GM18951 (cell line): ENCODE results near the gene OGT.

Experiments used
- POLR2A ChIP-seq: IDR thresholded peaks from 4 replicates; pipeline ENCODE4 v1.6.1; 2011; ENCODE audit warnings: mild to moderate bottlenecking; ENCODE audit not compliant: insufficient read length, insufficient read depth; ENCODE audit errors: extremely low read depth
- in situ Hi-C: fragments of 300-500 bp; cut with MboI; formaldehyde crosslinking; loops from one replicate; pipeline ENCODE4 v1.12.0; 2022; ENCODE audit warnings: low sequenced_read_pairs, mixed read lengths, inconsistent platforms; ENCODE audit not compliant: unreplicated experiment

OGT gene

DNA sequence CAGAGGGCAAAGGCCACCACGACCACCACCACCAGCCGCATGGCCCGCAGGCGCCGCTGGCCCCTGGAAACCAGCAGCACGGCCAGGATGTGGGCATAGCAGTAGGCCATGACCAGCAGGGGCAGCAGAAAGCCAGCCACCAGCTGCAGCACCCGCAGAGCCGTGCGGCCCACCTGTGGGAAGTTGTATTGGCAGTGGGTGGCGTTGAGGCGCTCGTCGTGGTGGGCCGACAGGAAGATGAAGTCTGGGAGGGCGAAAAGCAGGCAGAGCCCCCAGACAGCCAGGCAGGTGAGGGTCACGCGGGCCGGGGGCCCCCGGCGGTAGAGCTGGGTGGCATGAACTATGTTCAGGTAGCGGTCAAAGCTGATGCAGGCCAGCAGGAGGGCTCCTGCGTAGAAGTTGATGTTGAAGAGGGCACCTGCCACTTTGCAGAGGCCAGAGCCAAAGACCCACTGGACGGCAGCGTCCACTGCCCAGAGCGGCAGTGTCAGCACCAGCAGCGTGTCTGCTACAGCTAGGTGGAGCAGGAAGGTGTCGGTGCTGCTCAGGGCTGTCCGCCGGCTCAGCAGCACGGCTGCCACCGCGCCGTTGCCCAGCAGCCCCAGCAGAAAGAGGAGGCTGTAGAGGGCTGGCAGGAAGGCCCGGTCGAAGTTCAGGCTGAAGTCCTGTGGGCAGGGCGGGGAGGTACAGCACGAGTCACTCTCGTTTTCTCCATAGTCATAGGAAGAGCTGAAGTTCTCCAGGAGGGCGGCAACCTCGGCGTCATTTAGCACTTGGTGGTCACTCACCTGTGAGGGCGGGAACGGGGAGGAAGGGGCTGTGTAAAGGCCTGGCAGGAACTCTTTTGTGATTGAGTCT, 84.0 kb downstream of the OGT start:
- in situ Hi-C loops, result no loop called here
- no peak for TF ChIP-seq POLR2A

DNA sequence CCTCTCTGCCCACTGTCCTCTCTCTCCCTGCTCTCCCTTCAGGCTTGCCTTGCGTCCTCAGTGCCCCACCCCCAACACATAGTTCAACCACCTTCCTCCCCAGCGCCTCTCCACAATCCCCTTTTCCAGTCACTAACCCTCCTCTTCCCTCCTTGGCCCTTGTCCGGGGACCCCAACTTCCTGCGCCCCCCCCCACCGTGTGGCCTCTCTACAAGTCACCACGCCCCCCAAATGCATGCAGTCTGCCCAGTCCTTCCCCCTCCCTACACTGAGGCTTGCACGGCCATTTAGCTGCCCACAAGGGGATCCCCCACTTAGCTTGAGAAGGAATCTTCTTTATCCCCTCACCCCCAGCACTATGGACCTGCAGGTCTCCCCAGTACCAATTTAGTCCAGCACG, 84.8 kb downstream of the OGT start:
- no peak for TF ChIP-seq POLR2A
- in situ Hi-C loops, result no loop called here

DNA sequence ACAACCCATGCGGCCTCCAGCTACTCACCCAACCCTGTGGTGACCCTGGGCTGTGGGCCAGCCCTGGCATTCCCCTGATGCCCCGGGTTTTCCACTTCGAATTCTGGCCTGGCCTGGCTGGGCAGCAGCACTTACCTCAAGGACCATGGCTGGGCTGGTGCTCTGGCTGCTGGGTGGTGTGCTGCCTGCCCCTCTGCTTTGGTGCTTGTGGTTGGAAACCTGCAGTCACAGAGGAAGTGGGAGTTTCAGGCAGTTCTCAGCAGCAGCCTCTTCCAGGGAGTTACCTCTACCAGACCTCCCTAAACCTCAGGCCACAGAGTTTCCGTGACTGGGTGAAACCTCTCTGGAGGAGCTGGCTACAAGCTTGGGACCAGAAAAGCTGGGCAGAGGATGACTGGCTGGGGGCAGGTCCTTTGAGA, 85.4 kb downstream of the OGT start, which contains the start of gene CXCR3:
CXCR3 (minus strand) TSS at position 209 of the 419 bp plus-strand sequence; CDS start at position 147, 62 bp downstream.
- peak; percentile 53 for TF ChIP-seq POLR2A
- in situ Hi-C loops, result no loop called here

DNA sequence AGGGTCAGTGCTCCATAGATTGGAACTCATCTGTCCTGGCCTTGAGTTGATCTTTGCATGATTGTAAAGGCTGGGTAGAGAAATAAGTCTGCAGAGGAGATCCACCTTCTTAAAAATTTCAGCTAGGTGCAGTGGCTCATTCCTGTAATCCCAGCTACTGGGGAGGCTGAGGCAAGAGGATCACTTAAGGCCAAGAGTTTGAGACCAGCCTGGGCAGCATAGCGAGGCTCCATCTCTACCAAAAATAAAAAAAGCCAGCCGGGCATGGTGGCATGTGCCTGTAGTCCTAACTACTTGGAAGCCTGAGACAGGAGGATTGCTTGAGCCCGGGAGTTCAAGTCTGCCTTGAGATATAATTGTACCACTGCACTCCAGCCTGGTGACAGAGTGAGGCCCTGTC, 85.9 kb downstream of the OGT start:
- in situ Hi-C loops, result no loop called here
- no peak for TF ChIP-seq POLR2A

DNA sequence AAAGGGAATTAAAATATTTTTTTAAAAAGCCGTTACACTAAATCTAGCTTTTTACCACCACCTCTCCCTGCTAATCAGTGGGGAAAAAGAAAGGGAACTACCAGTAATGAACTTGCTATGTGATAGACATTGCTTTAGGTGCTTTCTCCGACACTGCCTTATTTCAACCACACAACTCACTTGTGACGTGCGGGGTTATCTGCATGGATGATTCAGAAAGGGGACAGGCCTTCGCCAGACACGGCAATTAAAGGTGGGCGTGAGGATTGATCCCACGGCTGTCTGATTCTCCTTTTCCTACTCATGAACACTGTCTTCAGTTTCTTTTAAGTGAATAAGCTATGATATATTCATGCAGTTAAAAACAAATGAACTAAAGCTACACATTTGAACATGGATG, 86.3 kb downstream of the OGT start:
- TF ChIP-seq POLR2A, result no peak
- in situ Hi-C loops, result no loop called here

DNA sequence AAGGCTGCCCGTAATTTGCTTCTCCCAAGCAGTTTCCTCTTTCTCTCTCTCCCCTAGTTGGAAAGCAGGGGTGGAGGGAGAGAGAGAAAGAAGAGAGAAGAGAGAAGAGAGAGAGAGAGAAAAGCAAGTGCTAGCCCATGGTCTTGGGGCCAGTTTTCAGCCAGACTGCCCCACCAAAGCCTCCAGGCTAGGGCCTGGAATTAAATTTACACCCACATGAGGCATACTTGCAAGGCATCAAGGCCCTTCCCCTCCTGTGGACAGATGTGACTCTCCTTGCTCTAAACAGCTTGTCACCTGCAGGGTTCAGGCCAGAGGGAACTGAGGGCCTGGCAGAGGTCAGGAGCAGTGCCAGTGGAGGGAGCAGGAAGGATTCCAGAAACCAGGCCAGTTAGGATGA, 87.1 kb downstream of the OGT start:
- TF ChIP-seq POLR2A, result no peak
- in situ Hi-C loops, result no loop called here

DNA sequence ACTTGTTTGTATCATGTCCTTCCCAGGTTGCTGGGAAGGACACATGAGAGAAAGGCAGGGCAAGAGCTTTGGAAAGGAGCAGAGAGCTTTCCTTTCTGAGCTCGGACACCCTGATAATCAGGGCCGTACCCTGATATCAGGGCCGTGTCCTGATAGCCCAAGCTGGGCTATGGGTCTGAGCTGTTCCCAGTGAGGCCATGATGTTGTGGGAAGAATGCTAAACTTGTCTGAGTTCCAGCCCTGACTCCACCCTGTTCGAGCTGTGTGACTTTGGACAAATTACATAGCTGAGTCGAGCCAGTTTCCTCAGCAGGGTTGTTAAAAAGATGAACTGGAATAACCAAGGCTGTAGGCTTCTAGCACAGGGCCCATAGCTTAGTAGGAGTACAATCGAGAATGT, 88.7 kb downstream of the OGT start:
- in situ Hi-C loops, result no loop called here
- TF ChIP-seq POLR2A, result no peak

DNA sequence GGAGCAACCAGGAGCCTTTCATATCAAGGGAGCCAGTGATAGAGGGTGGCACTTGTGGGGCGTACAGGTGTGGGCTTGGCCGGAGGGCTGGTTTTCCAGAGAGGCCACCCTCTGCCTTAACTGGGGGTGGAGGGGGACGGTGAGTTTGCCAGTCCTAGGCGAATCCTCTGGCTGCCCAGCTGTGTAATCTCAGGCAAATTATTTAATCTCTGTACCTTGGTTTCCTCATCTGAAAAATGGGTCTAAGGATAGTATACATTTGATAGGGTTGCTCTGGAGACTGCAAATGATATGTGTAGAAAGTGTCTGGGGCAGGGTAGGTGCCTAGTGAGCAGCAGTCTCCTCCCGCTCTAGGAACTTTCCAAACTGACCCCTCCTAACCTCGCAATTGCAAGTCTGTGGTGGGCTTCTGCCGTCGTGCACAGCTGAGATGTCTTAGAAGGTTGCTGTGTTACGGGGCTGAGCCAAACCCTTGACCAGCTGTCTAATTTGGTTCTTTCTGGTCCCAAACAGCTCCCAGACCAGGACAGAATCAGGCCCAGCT, 89.2 kb downstream of the OGT start:
- in situ Hi-C loops, result no loop called here
- no peak for TF ChIP-seq POLR2A

DNA sequence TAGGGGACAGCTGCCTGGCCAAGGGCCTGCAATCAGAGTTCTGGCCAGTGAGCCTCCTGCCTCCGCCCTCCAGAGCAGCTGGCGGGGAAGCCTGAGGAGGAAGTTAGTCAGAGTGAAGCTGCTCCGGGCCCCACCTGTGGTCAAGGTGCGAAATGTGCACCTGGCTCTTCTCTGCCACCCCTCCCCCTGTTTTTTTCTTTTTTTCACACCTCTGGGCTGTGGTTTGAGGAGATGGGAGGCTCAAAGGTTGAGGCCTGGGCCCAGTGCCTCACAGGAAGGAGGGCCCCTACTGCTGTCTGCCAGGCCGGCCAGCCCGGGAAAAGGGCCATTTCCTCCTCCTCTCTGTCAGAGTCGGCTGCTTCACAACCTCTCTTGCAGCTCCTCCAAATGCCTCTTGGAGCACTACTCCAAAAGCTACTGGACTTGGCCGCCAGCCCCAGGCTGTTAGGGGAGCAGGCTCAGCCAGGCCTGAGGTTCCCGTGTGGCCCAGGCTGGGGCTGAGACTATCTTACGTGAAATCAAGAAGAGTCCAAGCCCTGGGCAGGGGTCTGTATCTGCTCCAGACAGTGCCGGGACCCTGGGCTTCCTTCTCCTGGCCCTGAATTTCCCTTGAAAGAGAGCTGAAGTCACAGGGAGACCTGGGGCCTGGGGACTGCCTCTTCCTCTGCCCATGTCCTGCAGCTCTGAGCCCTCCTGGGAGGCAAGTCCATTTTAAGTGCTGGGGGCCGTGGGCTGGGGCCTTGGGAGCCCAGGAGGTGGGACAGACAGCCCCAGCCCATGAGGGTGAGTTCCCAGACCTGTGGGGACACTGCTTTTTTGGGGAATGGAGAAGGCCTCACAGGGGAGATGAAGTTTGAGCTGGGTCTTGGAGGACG, 89.9 kb downstream of the OGT start:
- TF ChIP-seq POLR2A, result peak; percentile 55
- in situ Hi-C loops, result no loop called here

DNA sequence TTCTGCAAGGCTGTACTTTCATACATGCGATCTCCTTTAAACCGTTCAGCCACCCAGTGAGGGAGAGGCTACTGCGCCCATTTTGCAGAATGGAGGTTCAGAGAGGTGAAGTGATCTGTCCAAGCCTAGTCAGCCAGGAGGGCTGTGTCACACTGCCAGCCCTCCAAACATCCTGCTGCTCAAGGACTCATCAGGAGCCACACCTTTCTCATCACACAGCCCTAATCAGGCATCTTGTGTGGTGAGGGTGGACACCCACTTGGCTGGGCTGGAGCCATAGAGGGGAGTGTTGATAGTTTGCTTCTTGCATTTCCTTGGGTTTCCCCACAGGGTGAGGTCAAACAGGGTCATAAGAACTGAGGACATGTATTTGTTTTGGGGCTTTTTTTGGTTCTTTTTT, 90.8 kb downstream of the OGT start:
- TF ChIP-seq POLR2A, result no peak
- in situ Hi-C loops, result no loop called here

DNA sequence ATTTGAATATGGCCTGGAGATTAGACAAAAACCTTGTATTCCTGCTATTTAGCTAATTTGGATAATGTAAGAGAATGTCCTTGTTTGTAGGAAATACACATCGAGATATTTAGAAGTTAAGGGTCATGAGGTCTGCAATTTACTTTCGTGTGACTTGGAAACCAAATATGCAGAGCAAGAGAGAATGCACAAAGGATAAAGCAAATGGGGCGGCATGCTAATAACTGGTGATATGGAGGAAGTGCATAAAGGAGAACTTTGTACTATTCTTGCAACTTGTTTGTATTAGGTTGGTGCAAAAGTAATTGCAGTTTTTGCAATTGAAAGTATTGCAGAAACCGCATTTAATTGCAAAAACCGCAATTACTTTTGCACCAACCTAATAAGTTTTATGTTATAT, 92.6 kb downstream of the OGT start:
- in situ Hi-C loops, result no loop called here
- no peak for TF ChIP-seq POLR2A
